Measurements from ENCODE around the gene LRRC8B.

Gene LRRC8B

GRCh38 chr1:89530444-89531089 lies 5.9 kb downstream of the LRRC8B start:
- TF ChIP-seq CTCF (IDR thresholded peaks at IDR 0.05; ENCODE audit: low read depth, low read length) (no peak), EZH2phosphoT487 (IDR thresholded peaks at IDR 0.05; ENCODE audit: low read depth) (no peak)
- Histone ChIP-seq H4K20me1 (ENCODE audit: insufficient read depth, low read length) (0 out of 2 replicates have a peak, but pooled peaks cover 2% of the 10 kb centered on the region), H3K79me2 (ENCODE audit: low read length) (peaks cover 43% of the 10 kb centered on the region), H2AFZ (ENCODE audit: low read depth, low read length) (no peak overlapping the region), H3K36me3 (replicated peaks; ENCODE audit: low read depth, low read length) (no peaks in the 10 kb centered on the region), H3K4me1 (ENCODE audit: low read length) (peaks cover 5% of the 10 kb centered on the region; the same call in 1 of the 2 replicates), H3K4me2 (ENCODE audit: low read length) (no peak overlapping the region), H3K9me3 (ENCODE audit: insufficient read depth, low read length) (no peaks in the 10 kb centered on the region), H3K27me3 (ENCODE audit: low read depth, low read length) (no peaks in the 10 kb centered on the region), H3K27ac (ENCODE audit: low read length) (no peak overlapping the region), H3K9ac (ENCODE audit: low read length) (no peak overlapping the region), H3K4me3 (ENCODE audit: low read length) (no peak overlapping the region)

- Histone ChIP-seq H3K4me1 (ENCODE audit: low read length) (no peaks in the 10 kb centered on the region), H2AFZ (ENCODE audit: low read depth, low read length) (no peak overlapping the region), H3K36me3 (replicated peaks; ENCODE audit: low read depth, low read length) (no peaks in the 10 kb centered on the region), H3K27ac (ENCODE audit: low read length) (no peak overlapping the region), H3K9ac (ENCODE audit: low read length) (no peak overlapping the region), H3K9me3 (ENCODE audit: insufficient read depth, low read length) (no peaks in the 10 kb centered on the region), H3K4me2 (ENCODE audit: low read length) (no peak overlapping the region), H4K20me1 (ENCODE audit: insufficient read depth, low read length) (0 out of 2 replicates have a peak, but pooled peaks cover 2% of the 10 kb centered on the region), H3K27me3 (ENCODE audit: low read depth, low read length) (no peaks in the 10 kb centered on the region), H3K4me3 (ENCODE audit: low read length) (no peak overlapping the region), H3K79me2 (ENCODE audit: low read length) (peaks cover 42% of the 10 kb centered on the region)
- TF ChIP-seq EZH2phosphoT487 (IDR thresholded peaks at IDR 0.05; ENCODE audit: low read depth): no peak
- no peak for TF ChIP-seq CTCF (IDR thresholded peaks at IDR 0.05; ENCODE audit: low read depth, low read length)
Measured at GRCh38 chr1:89531480-89532139, 7.0 kb downstream of the LRRC8B start.

GRCh38 chr1:89532228-89532627 lies 7.6 kb downstream of the LRRC8B start:
- no peak overlapping the region for H3K4me2 ChIP-seq (ENCODE audit: low read length)
- no peaks in the 10 kb centered on the region for H3K4me1 ChIP-seq (ENCODE audit: low read length)
- no peaks in the 10 kb centered on the region for H3K36me3 ChIP-seq (replicated peaks; ENCODE audit: low read depth, low read length)
- H3K9ac ChIP-seq (ENCODE audit: low read length): no peak overlapping the region
- no peaks in the 10 kb centered on the region for H3K9me3 ChIP-seq (ENCODE audit: insufficient read depth, low read length)
- 0 out of 2 replicates have a peak, but pooled peaks cover 2% of the 10 kb centered on the region for H4K20me1 ChIP-seq (ENCODE audit: insufficient read depth, low read length)
- no peak overlapping the region for H3K4me3 ChIP-seq (ENCODE audit: low read length)
- no peaks in the 10 kb centered on the region for H3K27me3 ChIP-seq (ENCODE audit: low read depth, low read length)
- no peak overlapping the region for H3K27ac ChIP-seq (ENCODE audit: low read length)
- H2AFZ ChIP-seq (ENCODE audit: low read depth, low read length): no peak overlapping the region
- TF ChIP-seq CTCF (IDR thresholded peaks at IDR 0.05; ENCODE audit: low read depth, low read length) (no peak), EZH2phosphoT487 (IDR thresholded peaks at IDR 0.05; ENCODE audit: low read depth) (no peak)
- H3K79me2 ChIP-seq (ENCODE audit: low read length): peaks cover 39% of the 10 kb centered on the region

- no peak for TF ChIP-seq EZH2phosphoT487 (IDR thresholded peaks at IDR 0.05; ENCODE audit: low read depth)
- TF ChIP-seq CTCF (IDR thresholded peaks at IDR 0.05; ENCODE audit: low read depth, low read length): no peak
- Histone ChIP-seq H3K9me3 (ENCODE audit: insufficient read depth, low read length) (no peaks in the 10 kb centered on the region), H3K9ac (ENCODE audit: low read length) (no peak overlapping the region), H3K79me2 (ENCODE audit: low read length) (peaks cover 41% of the 10 kb centered on the region), H4K20me1 (ENCODE audit: insufficient read depth, low read length) (0 out of 2 replicates have a peak, but pooled peaks cover 2% of the 10 kb centered on the region), H3K4me1 (ENCODE audit: low read length) (no peaks in the 10 kb centered on the region), H3K4me3 (ENCODE audit: low read length) (no peak overlapping the region), H3K4me2 (ENCODE audit: low read length) (no peak overlapping the region), H2AFZ (ENCODE audit: low read depth, low read length) (no peak overlapping the region), H3K36me3 (replicated peaks; ENCODE audit: low read depth, low read length) (no peaks in the 10 kb centered on the region), H3K27ac (ENCODE audit: low read length) (no peak overlapping the region), H3K27me3 (ENCODE audit: low read depth, low read length) (no peaks in the 10 kb centered on the region)
Measured at GRCh38 chr1:89532866-89533265, 8.2 kb downstream of the LRRC8B start.
